ENCODE results near the gene GNPTG. TPM values are rescaled to one million over a fixed set of nuclear protein-coding genes. Genes with fewer than 3 reads are reported as not detected.

The GNPTG gene
- total and polyA plus RNA-seq, 2 of the 13 experiments (the other 11 are each of a cell fraction or from before 2014, with no cell fraction given), result 22.7 to 71.1 TPM

DNA sequence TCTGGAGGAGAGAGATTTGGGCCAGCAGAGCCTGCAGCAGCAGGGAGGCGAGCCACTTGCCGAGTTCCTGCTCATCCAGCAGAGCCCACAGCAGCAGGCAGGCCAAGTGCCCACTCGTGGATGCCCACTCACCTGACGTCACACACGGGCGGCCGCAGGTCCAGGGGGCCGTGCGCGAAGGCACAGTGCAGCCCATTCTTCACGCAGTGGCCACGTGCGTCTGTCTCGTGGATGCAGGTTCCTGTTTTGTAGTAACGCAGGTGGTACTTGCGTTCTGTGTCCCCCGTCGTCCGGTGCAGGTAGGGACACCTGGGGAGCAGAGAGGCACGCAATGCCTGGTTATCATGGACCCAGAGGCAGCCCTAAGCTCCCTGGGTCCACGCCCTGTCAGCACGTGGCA lies 51.3 kb downstream of the GNPTG start:
- ATAC-seq, result no peak

More for the DNA sequence above, 51.3 kb downstream of the GNPTG start:
- no peaks in the 10 kb centered on the region for H3K9me3 ChIP-seq (ENCODE audit: low read length)
- peaks cover 6% of the 10 kb centered on the region; the same call in 1 of the 2 replicates for H4K20me1 ChIP-seq (ENCODE audit: insufficient read depth, low read length)
- no peak overlapping the region for H3K27ac ChIP-seq (ENCODE audit: extremely low read length, insufficient read depth, low read length)
- BruUV-seq (replicated peaks), result no TSS peak
- ChIA-PET POLR2A (no interaction called here), CTCF (ENCODE audit: low intra/inter-chr PET ratio, low total read pairs) (no interaction called here)
- peaks cover 10 to 11% of the 10 kb centered on the region in 2 experiments; a peak in 4 of 5 replicates for H3K36me3 ChIP-seq (replicated peaks in 1 of 2; ENCODE audit: control insufficient read depth in 1 of 2, insufficient read depth in 2 of 2, low read length in 2 of 2)
- FAIRE-seq (no peak), DNase-seq (ENCODE audit: low spot score) (no peak)
- TF ChIP-seq HOXA9 (CRISPR knock-in tag; IDR thresholded peaks at IDR 0.05; ENCODE audit: borderline replicate concordance) (no peak), MAFK (conservative IDR thresholded peaks at IDR 0.05 in 1 of 2, IDR thresholded peaks at IDR 0.05 in 1 of 2; ENCODE audit: low read length in 2 of 2) (no peak), HOXA3 (CRISPR knock-in tag; IDR thresholded peaks at IDR 0.05) (no peak), ZNF563 (CRISPR knock-in tag; IDR thresholded peaks at IDR 0.05) (no peak), ZNF224 (CRISPR knock-in tag; IDR thresholded peaks at IDR 0.05) (no peak), MYNN (CRISPR knock-in tag; IDR thresholded peaks at IDR 0.05; ENCODE audit: low read depth) (no peak), ZNF782 (CRISPR knock-in tag; IDR thresholded peaks at IDR 0.05; ENCODE audit: borderline replicate concordance) (no peak), ZC3H13 (CRISPR knock-in tag; IDR thresholded peaks at IDR 0.05) (no peak), TMF1 (CRISPR knock-in tag; IDR thresholded peaks at IDR 0.05; ENCODE audit: low read depth) (no peak), FLYWCH1 (CRISPR knock-in tag; IDR thresholded peaks at IDR 0.05) (no peak), TGIF2 (CRISPR knock-in tag; IDR thresholded peaks at IDR 0.05) (no peak), KMT2B (CRISPR knock-in tag; IDR thresholded peaks at IDR 0.05) (no peak), JUND (CRISPR knock-in tag; IDR thresholded peaks at IDR 0.05) (no peak), SIX4 (CRISPR knock-in tag; IDR thresholded peaks at IDR 0.05) (no peak), RBM39 (IDR thresholded peaks at IDR 0.05; ENCODE audit: low read depth, low read length, poor library complexity, severe bottlenecking) (no peak), ZNF724P (CRISPR knock-in tag; IDR thresholded peaks at IDR 0.05; ENCODE audit: borderline replicate concordance) (no peak)
- TF ChIP-seq, protein P1, sequence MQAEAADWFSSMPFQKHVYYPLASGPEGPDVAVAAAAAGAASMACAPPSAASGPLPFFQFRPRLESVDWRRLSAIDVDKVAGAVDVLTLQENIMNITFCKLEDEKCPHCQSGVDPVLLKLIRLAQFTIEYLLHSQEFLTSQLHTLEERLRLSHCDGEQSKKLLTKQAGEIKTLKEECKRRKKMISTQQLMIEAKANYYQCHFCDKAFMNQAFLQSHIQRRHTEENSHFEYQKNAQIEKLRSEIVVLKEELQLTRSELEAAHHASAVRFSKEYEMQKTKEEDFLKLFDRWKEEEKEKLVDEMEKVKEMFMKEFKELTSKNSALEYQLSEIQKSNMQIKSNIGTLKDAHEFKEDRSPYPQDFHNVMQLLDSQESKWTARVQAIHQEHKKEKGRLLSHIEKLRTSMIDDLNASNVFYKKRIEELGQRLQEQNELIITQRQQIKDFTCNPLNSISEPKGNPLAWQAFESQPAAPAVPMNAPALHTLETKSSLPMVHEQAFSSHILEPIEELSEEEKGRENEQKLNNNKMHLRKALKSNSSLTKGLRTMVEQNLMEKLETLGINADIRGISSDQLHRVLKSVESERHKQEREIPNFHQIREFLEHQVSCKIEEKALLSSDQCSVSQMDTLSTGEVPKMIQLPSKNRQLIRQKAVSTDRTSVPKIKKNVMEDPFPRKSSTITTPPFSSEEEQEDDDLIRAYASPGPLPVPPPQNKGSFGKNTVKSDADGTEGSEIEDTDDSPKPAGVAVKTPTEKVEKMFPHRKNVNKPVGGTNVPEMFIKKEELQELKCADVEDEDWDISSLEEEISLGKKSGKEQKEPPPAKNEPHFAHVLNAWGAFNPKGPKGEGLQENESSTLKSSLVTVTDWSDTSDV (CRISPR knock-in tag; IDR thresholded peaks at IDR 0.05), result no peak
- TF ChIP-seq, protein P2, sequence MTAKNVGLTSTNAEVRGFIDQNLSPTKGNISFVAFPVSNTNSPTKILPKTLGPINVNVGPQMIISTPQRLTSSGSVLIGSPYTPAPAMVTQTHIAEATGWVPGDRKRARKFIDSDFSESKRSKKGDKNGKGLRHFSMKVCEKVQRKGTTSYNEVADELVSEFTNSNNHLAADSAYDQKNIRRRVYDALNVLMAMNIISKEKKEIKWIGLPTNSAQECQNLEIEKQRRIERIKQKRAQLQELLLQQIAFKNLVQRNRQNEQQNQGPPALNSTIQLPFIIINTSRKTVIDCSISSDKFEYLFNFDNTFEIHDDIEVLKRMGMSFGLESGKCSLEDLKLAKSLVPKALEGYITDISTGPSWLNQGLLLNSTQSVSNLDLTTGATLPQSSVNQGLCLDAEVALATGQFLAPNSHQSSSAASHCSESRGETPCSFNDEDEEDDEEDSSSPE (CRISPR knock-in tag; IDR thresholded peaks at IDR 0.05), result no peak
- TF ChIP-seq, protein P3, sequence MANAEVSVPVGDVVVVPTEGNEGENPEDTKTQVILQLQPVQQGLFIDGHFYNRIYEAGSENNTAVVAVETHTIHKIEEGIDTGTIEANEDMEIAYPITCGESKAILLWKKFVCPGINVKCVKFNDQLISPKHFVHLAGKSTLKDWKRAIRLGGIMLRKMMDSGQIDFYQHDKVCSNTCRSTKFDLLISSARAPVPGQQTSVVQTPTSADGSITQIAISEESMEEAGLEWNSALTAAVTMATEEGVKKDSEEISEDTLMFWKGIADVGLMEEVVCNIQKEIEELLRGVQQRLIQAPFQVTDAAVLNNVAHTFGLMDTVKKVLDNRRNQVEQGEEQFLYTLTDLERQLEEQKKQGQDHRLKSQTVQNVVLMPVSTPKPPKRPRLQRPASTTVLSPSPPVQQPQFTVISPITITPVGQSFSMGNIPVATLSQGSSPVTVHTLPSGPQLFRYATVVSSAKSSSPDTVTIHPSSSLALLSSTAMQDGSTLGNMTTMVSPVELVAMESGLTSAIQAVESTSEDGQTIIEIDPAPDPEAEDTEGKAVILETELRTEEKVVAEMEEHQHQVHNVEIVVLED (CRISPR knock-in tag; IDR thresholded peaks at IDR 0.05; ENCODE audit: borderline replicate concordance), result no peak
- peaks cover 6% of the 10 kb centered on the region for H3K4me1 ChIP-seq (ENCODE audit: insufficient read depth, low read length)
- H2AFZ ChIP-seq (ENCODE audit: low read length), result no peak overlapping the region
- no peak overlapping the region for H3K4me3 ChIP-seq (replicated peaks in 1 of 3; ENCODE audit: insufficient read depth in 1 of 3, low read depth in 2 of 3, low read length in 3 of 3)
- intact Hi-C loops (cut with micrococcal nuclease; ENCODE audit: unreplicated experiment), result no loop called here
- 96% methylated on average over 15 of the region's 22 CpGs for WGBS (ENCODE audit: low lambda C conversion rate)
- in situ Hi-C loops (cut with HindIII; ENCODE audit: extremely low pct_ligation_motif_present, low pct_unique_long_range_greater_than_20kb), result no loop called here
- H3K79me2 ChIP-seq (ENCODE audit: insufficient read depth, low read length), result peaks cover 5% of the 10 kb centered on the region
- no peak overlapping the region for H3K4me2 ChIP-seq (ENCODE audit: low read depth, low read length)
- H3K9ac ChIP-seq (ENCODE audit: insufficient read depth, low read depth, low read length), result no peak overlapping the region
- H3K27me3 ChIP-seq (ENCODE audit: control insufficient read depth in 1 of 2, insufficient read depth in 2 of 2, low read length in 2 of 2), result no peaks in the 10 kb centered on the region
